K562 (cell line): ENCODE measurements around the gene GOSR1. TPM values are rescaled to one million over a fixed set of nuclear protein-coding genes. Genes with fewer than 3 reads are reported as not detected.

ENCODE experiments used
- ATAC-seq: fragments of 200-7000 bp; cut with Tn5 transposase; 3 replicates; pipeline ENCODE4 v1.9.1; 2020; ENCODE audit warnings: moderate library complexity
- BruUV-seq: library from RNA; stranded (reverse); fragments of 400-500 nt; replicated peaks from 2 replicates; lab custom pipeline; 2021; lab: Mats Ljungman, UMichigan
- CTCF ChIA-PET: fragments of 300-600 bp; formaldehyde crosslinking; extraction: SDS; loops from one replicate; lab custom pipeline; 2021; ENCODE audit warnings: low intra/inter-chr PET ratio; lab: Yijun Ruan, JAX
- POLR2A ChIA-PET: fragments of 300-600, 350-650 bp; sonication (Branson Sonifier 250); formaldehyde crosslinking; extraction: SDS; loops from one replicate; lab custom pipeline; 2021; ENCODE audit warnings: antibody characterized with exemption, inconsistent platforms; lab: Yijun Ruan, JAX
- DNase-seq, 4 experiments: peaks; one replicate each; pipeline versions ENCODE4 v3.0.0 to v3.0.0-alpha.2; 2011 to 2018; ENCODE audit warnings: low spot score in 3 of 4, mixed read lengths in 3 of 4; ENCODE audit errors: extremely low read depth in 1 of 4
- FAIRE-seq: peaks from 2 replicates; lab custom pipeline; 2011; peaks lifted over from hg19 to GRCh38; lab: Jason Lieb, UNC
- H2AFZ ChIP-seq: 2 replicates; pipeline ENCODE4 v1.6.0; 2011; ENCODE audit warnings: low read depth, low read length, control low read depth, inconsistent platforms
- H3K27ac ChIP-seq: fragments of 200-600 bp; 3 replicates; pipeline ENCODE4 v1.8.0; 2011; ENCODE audit warnings: low read depth, mild to moderate bottlenecking, control low read depth, inconsistent platforms, low read length, moderate library complexity, mixed read lengths; ENCODE audit errors: extremely low read depth
- H3K27me3 ChIP-seq, 2 experiments: fragments of 300-600 bp in 1 of 2; 2 replicates in 1 of 2; 3 replicates in 1 of 2; pipeline versions ENCODE4 v1.6.0 to v1.8.0; 2011; ENCODE audit warnings: inconsistent platforms in 2 of 2, low read length in 2 of 2, mild to moderate bottlenecking in 1 of 2, mixed read lengths in 1 of 2, moderate library complexity in 1 of 2; ENCODE audit not compliant: control insufficient read depth in 2 of 2, insufficient read depth in 2 of 2
- H3K36me3 ChIP-seq: fragments of 300-600 bp; 3 replicates; pipeline ENCODE4 v1.8.0; 2011; ENCODE audit warnings: mild to moderate bottlenecking, low read length, inconsistent platforms; ENCODE audit not compliant: control insufficient read depth, insufficient read depth
- H3K4me1 ChIP-seq, 2 experiments: fragments of 200-600 bp in 1 of 2; replicated peaks in 1 of 2; 2 replicates in 1 of 2; 3 replicates in 1 of 2; pipeline versions ENCODE4 v1.5.1 to v1.8.0; 2011; ENCODE audit warnings: inconsistent platforms in 2 of 2, low read length in 2 of 2, mild to moderate bottlenecking in 1 of 2, mixed read lengths in 1 of 2, moderate library complexity in 1 of 2; ENCODE audit not compliant: control insufficient read depth in 2 of 2, insufficient read depth in 2 of 2
- H3K4me2 ChIP-seq: 2 replicates; pipeline ENCODE4 v1.6.1; 2011; ENCODE audit warnings: low read length, control low read depth, inconsistent platforms, mixed read lengths; ENCODE audit not compliant: insufficient read depth
- H3K4me3 ChIP-seq: fragments of 200-600 bp; sonication (generic), shearing (Covaris generic); 2 replicates; pipeline ENCODE4 v1.5.1; 2016; ENCODE audit warnings: control low read depth, inconsistent platforms
- H3K79me2 ChIP-seq: fragments of 200-600 bp; 3 replicates; pipeline ENCODE4 v1.8.0; 2011; ENCODE audit warnings: low read length, inconsistent platforms; ENCODE audit not compliant: control insufficient read depth, insufficient read depth
- H3K9ac ChIP-seq, 2 experiments: 2 replicates each; pipeline versions ENCODE4 v1.6.0 to v1.6.1; 2011; ENCODE audit warnings: low read depth in 2 of 2, low read length in 2 of 2, control low read depth in 1 of 2, inconsistent platforms in 1 of 2, mild to moderate bottlenecking in 1 of 2, mixed read lengths in 1 of 2; ENCODE audit not compliant: insufficient read depth in 1 of 2
- H3K9me1 ChIP-seq: one replicate; pipeline ENCODE4 v1.6.0; 2011; ENCODE audit warnings: inconsistent platforms, mild to moderate bottlenecking, low read length, moderate library complexity; ENCODE audit not compliant: control insufficient read depth, insufficient read depth
- H3K9me3 ChIP-seq: replicated peaks from 2 replicates; pipeline ENCODE4 v1.5.1; 2011; ENCODE audit warnings: low read depth, low read length, inconsistent platforms; ENCODE audit not compliant: control insufficient read depth, insufficient read depth
- H4K20me1 ChIP-seq: replicated peaks from 2 replicates; pipeline ENCODE4 v1.6.1; 2011; ENCODE audit warnings: low read length, inconsistent platforms, mixed read lengths; ENCODE audit not compliant: control insufficient read depth, insufficient read depth
- ARID2 ChIP-seq: fragments of 450-650 bp; IDR thresholded peaks from 2 replicates; pipeline ENCODE4 v1.6.1; 2017; ENCODE audit warnings: antibody characterized with exemption, mild to moderate bottlenecking
- BRF1 ChIP-seq: IDR thresholded peaks from 3 replicates; pipeline ENCODE4 v1.6.1; 2011; ENCODE audit warnings: borderline replicate concordance, mild to moderate bottlenecking; ENCODE audit not compliant: insufficient read length; ENCODE audit errors: extremely low read depth
- CHD1 ChIP-seq: fragments of 200-600 bp; sonication (generic); IDR thresholded peaks from one replicate; pipeline ENCODE4 v1.6.1; 2012; ENCODE audit warnings: mild to moderate bottlenecking, moderate library complexity, low read length, inconsistent platforms
- HNRNPUL1 ChIP-seq: fragments of 200-400 bp; formaldehyde crosslinking; IDR thresholded peaks from 2 replicates; pipeline ENCODE4 v1.6.1; 2017; ENCODE audit warnings: low read length
- NUFIP1 ChIP-seq: fragments of 450-650 bp; IDR thresholded peaks from 2 replicates; pipeline ENCODE4 v1.6.1; 2018; ENCODE audit not compliant: partially characterized antibody
- ZNF232 ChIP-seq: sonication (generic); formaldehyde crosslinking; IDR thresholded peaks from 2 replicates; pipeline ENCODE4 v1.8.0; 2022; ENCODE audit warnings: mild to moderate bottlenecking, missing genetic modification reagents
- ZNF766 ChIP-seq: fragments of 200-800 bp; sonication (Bioruptor generic); conservative IDR thresholded peaks from 2 replicates; pipeline ENCODE4 v1.6.1; 2016; ENCODE audit warnings: missing genetic modification characterization, missing compliant biosample characterization
- WGBS: fragments of 100-300 bp; shearing (Covaris generic); methylation state at CpG from one replicate; pipeline ENCODE4 v1.1.6; 2016; ENCODE audit warnings: low coverage, mixed read lengths; ENCODE audit not compliant: insufficient coverage; ENCODE audit errors: missing lambda C conversion rate; 5-methylcytosine and 5-hydroxymethylcytosine counted together
- in situ Hi-C: fragments of 300-500 bp; cut with MboI; formaldehyde crosslinking; loops from 4 replicates; pipeline ENCODE4 v1.15.0; 2018; ENCODE audit warnings: inconsistent platforms, mixed read lengths
- intact Hi-C: fragments of 100-400 bp; cut with micrococcal nuclease; formaldehyde crosslinking; loops from 2 replicates; pipeline ENCODE4 v1.14.2; 2022
- polyA plus RNA-seq, 8 experiments: library from polyadenylated mRNA; depleted of rRNA in 4 of 8; stranded (reverse) in 5 of 8; unstranded in 3 of 8; fragments of >200 nt; fragmentation: Nextera tagmentation in 2 of 8; fragmentation: Illumina TruSeq in 1 of 8; extraction: Ambion mirVana in 2 of 8; extraction: Trizol in 1 of 8; gene quantifications; 2 replicates each; pipeline versions ENCODE4 v1.2.1 to v1.2.3, GENCODE V29; 2011 to 2014; ENCODE audit warnings: inconsistent platforms in 1 of 8, missing spikeins in 1 of 8
- total RNA-seq, 7 experiments: library from RNA; depleted of rRNA in 6 of 7; stranded (reverse); fragments of >200 nt in 6 of 7; fragmentation: Illumina TruSeq in 2 of 7; extraction: Trizol in 2 of 7; gene quantifications; 2 replicates each; pipeline versions ENCODE4 v1.2.1 to v1.2.3, GENCODE V29; 2011 to 2021; ENCODE audit warnings: low replicate concordance in 1 of 7
- TF ChIP-seq, protein P1 (sequence below), 2 experiments: fragments of 200-800 bp in 1 of 2; sonication (Bioruptor generic) in 1 of 2; sonication (generic) in 1 of 2; formaldehyde crosslinking in 1 of 2; IDR thresholded peaks in 1 of 2; conservative IDR thresholded peaks in 1 of 2; 2 replicates each; pipeline versions ENCODE4 v1.5.0 to v1.6.1; 2016 to 2020; ENCODE audit warnings: missing compliant biosample characterization in 1 of 2, missing genetic modification characterization in 1 of 2, missing genetic modification reagents in 1 of 2
- TF ChIP-seq, protein P2 (sequence below): fragments of 450-650 bp; IDR thresholded peaks from 2 replicates; pipeline ENCODE4 v1.7.1; 2018; ENCODE audit warnings: mild to moderate bottlenecking, low read depth; ENCODE audit not compliant: partially characterized antibody
- TF ChIP-seq, protein P3 (sequence below), 3 experiments: fragments of 200-800 bp in 1 of 3; fragments of 250-450 bp in 1 of 3; fragments of 450-650 bp in 1 of 3; sonication (Bioruptor Pico) in 1 of 3; sonication (Bioruptor generic) in 1 of 3; formaldehyde crosslinking in 1 of 3; IDR thresholded peaks; 2 replicates each; pipeline versions ENCODE4 v1.6.1 to v1.8.0; 2016 to 2022; ENCODE audit warnings: mild to moderate bottlenecking in 2 of 3, missing genetic modification characterization in 2 of 3, missing compliant biosample characterization in 1 of 3, moderate library complexity in 1 of 3
- TF ChIP-seq, protein P4 (sequence below): fragments of 250-450 bp; sonication (Bioruptor Pico); IDR thresholded peaks from 2 replicates; pipeline ENCODE4 v1.9.0; 2021; ENCODE audit warnings: mild to moderate bottlenecking, inconsistent platforms

Gene GOSR1
- total and polyA plus RNA-seq, 9 of the 15 experiments (the other 6 are each of a cell fraction or from before 2014, with no cell fraction given), result 17.6 to 95.5 (median 33.3) TPM

DNA sequence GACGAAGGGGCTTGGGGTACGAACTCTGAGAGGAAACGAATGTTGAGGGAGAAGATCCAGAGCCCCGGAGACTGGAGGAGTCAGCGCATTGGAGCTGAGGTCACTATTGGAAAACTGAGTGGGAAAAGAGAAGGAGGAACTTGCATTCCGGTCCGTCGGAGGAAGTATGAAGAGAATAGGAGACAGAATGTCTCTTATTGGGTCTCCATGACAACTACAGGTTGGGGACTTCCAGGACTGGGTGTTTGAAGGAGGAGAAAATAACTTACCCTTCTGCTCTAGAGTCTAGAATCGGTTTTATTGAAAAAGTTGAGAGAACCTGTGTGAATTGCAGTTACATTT is 537 bp downstream of the GOSR1 start:
- peak in 1 of 4 experiments; percentile 23 for DNase-seq
- TF ChIP-seq, protein P1, sequence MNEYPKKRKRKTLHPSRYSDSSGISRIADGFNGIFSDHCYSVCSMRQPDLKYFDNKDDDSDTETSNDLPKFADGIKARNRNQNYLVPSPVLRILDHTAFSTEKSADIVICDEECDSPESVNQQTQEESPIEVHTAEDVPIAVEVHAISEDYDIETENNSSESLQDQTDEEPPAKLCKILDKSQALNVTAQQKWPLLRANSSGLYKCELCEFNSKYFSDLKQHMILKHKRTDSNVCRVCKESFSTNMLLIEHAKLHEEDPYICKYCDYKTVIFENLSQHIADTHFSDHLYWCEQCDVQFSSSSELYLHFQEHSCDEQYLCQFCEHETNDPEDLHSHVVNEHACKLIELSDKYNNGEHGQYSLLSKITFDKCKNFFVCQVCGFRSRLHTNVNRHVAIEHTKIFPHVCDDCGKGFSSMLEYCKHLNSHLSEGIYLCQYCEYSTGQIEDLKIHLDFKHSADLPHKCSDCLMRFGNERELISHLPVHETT (CRISPR knock-in tag; conservative IDR thresholded peaks at IDR 0.05 in 1 of 2, IDR thresholded peaks at IDR 0.05 in 1 of 2), result no peak
- TF ChIP-seq CHD1 (peak; percentile 36), BRF1 (no peak), NUFIP1 (no peak), HNRNPUL1 (no peak), ZNF766 (no peak), ARID2 (no peak), ZNF232 (CRISPR knock-in tag) (no peak)
- TF ChIP-seq, protein P2, sequence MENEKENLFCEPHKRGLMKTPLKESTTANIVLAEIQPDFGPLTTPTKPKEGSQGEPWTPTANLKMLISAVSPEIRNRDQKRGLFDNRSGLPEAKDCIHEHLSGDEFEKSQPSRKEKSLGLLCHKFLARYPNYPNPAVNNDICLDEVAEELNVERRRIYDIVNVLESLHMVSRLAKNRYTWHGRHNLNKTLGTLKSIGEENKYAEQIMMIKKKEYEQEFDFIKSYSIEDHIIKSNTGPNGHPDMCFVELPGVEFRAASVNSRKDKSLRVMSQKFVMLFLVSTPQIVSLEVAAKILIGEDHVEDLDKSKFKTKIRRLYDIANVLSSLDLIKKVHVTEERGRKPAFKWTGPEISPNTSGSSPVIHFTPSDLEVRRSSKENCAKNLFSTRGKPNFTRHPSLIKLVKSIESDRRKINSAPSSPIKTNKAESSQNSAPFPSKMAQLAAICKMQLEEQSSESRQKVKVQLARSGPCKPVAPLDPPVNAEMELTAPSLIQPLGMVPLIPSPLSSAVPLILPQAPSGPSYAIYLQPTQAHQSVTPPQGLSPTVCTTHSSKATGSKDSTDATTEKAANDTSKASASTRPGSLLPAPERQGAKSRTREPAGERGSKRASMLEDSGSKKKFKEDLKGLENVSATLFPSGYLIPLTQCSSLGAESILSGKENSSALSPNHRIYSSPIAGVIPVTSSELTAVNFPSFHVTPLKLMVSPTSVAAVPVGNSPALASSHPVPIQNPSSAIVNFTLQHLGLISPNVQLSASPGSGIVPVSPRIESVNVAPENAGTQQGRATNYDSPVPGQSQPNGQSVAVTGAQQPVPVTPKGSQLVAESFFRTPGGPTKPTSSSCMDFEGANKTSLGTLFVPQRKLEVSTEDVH, result no peak
- TF ChIP-seq, protein P3, sequence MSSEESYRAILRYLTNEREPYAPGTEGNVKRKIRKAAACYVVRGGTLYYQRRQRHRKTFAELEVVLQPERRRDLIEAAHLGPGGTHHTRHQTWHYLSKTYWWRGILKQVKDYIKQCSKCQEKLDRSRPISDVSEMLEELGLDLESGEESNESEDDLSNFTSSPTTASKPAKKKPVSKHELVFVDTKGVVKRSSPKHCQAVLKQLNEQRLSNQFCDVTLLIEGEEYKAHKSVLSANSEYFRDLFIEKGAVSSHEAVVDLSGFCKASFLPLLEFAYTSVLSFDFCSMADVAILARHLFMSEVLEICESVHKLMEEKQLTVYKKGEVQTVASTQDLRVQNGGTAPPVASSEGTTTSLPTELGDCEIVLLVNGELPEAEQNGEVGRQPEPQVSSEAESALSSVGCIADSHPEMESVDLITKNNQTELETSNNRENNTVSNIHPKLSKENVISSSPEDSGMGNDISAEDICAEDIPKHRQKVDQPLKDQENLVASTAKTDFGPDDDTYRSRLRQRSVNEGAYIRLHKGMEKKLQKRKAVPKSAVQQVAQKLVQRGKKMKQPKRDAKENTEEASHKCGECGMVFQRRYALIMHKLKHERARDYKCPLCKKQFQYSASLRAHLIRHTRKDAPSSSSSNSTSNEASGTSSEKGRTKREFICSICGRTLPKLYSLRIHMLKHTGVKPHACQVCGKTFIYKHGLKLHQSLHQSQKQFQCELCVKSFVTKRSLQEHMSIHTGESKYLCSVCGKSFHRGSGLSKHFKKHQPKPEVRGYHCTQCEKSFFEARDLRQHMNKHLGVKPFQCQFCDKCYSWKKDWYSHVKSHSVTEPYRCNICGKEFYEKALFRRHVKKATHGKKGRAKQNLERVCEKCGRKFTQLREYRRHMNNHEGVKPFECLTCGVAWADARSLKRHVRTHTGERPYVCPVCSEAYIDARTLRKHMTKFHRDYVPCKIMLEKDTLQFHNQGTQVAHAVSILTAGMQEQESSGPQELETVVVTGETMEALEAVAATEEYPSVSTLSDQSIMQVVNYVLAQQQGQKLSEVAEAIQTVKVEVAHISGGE (CRISPR knock-in tag; IDR thresholded peaks at IDR 0.05), result peak in 1 of 3 experiments; percentile 25; a peak in 1 of 6 replicates
- TF ChIP-seq, protein P4, sequence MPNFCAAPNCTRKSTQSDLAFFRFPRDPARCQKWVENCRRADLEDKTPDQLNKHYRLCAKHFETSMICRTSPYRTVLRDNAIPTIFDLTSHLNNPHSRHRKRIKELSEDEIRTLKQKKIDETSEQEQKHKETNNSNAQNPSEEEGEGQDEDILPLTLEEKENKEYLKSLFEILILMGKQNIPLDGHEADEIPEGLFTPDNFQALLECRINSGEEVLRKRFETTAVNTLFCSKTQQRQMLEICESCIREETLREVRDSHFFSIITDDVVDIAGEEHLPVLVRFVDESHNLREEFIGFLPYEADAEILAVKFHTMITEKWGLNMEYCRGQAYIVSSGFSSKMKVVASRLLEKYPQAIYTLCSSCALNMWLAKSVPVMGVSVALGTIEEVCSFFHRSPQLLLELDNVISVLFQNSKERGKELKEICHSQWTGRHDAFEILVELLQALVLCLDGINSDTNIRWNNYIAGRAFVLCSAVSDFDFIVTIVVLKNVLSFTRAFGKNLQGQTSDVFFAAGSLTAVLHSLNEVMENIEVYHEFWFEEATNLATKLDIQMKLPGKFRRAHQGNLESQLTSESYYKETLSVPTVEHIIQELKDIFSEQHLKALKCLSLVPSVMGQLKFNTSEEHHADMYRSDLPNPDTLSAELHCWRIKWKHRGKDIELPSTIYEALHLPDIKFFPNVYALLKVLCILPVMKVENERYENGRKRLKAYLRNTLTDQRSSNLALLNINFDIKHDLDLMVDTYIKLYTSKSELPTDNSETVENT, result no peak

More for the DNA sequence above, 537 bp downstream of the GOSR1 start:
- Histone ChIP-seq H3K27ac (peak overlapping the region; percentile 92), H3K4me2 (peak overlapping the region; percentile 93), H3K4me1 (peaks cover 0 to 11% of the 10 kb centered on the region in 2 experiments; a peak in 3 of 5 replicates), H3K27me3 (no peaks in the 10 kb centered on the region), H3K9me3 (no peaks in the 10 kb centered on the region), H4K20me1 (no peaks in the 10 kb centered on the region), H3K79me2 (peaks cover 28% of the 10 kb centered on the region), H3K9ac (peak overlapping the region; percentile 98), H2AFZ (peak overlapping the region; percentile 98), H3K9me1 (no peaks in the 10 kb centered on the region), H3K36me3 (peaks cover 35% of the 10 kb centered on the region), H3K4me3 (peak overlapping the region; percentile 91)
- ChIA-PET CTCF (no interaction called here), POLR2A (interaction anchor here (0.6 to 1.2 kb wide), 7 partner anchors 10 to 344 kb away, joined by 3 to 8 read pairs (median 3); no protein-coding TSS in a partner anchor)
- 2% methylated on average over 9 of the region's 9 CpGs for WGBS
- in situ Hi-C loops, result no loop called here
- intact Hi-C loops, result loop anchor here (5.0 kb wide), 1 partner anchor 135 kb away; no protein-coding TSS in a partner anchor
- no TSS peak for BruUV-seq
- FAIRE-seq (no peak), ATAC-seq (peak; percentile 20)
